ENCODE measurements around the gene HAUS5. TPM values are rescaled to one million over a fixed set of nuclear protein-coding genes. Genes with fewer than 3 reads are reported as not detected.

HAUS5 gene
- total and polyA plus RNA-seq, 10 of the 15 experiments (the other 5 are each of a cell fraction or from before 2014, with no cell fraction given) = 3.1 to 32.6 (median 17.6) TPM

DNA sequence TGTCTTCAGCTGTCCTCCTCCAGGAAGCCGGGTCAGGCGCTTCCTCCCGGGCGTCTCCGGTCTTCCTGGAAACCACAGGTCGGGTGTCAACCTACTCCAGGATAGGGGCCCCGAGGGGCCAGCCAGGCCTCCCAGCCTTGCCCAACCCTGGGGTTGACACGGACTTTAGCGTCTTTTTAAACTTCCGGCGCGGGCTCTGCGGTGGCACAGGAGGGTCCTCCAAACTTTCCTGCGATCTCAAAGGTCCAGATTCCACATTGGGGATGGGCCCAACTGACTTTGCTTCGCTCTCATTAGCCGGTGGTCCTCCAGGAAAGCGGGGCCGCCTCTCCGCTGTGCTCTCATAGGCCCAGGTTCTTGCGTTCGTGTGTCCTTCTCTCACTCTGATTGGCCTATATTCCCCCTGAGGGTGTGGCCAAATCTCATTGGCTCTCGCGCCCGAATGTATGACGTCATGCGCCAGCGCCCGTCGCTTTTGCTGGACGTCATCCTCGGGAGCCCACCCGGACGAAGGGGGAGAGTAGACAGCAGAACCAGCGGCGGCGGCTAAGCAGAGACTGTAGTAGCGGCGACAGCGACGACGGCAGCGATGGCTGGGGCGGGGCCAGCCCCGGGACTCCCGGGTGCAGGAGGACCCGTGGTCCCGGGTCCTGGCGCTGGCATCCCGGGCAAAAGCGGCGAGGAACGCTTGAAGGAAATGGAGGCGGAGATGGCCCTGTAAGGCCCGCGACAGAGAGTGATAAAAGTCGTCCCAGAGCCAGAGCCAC, 16.2 kb downstream of the HAUS5 start, which contains the start of gene RBM42 (continued):
- TF ChIP-seq, protein P1, sequence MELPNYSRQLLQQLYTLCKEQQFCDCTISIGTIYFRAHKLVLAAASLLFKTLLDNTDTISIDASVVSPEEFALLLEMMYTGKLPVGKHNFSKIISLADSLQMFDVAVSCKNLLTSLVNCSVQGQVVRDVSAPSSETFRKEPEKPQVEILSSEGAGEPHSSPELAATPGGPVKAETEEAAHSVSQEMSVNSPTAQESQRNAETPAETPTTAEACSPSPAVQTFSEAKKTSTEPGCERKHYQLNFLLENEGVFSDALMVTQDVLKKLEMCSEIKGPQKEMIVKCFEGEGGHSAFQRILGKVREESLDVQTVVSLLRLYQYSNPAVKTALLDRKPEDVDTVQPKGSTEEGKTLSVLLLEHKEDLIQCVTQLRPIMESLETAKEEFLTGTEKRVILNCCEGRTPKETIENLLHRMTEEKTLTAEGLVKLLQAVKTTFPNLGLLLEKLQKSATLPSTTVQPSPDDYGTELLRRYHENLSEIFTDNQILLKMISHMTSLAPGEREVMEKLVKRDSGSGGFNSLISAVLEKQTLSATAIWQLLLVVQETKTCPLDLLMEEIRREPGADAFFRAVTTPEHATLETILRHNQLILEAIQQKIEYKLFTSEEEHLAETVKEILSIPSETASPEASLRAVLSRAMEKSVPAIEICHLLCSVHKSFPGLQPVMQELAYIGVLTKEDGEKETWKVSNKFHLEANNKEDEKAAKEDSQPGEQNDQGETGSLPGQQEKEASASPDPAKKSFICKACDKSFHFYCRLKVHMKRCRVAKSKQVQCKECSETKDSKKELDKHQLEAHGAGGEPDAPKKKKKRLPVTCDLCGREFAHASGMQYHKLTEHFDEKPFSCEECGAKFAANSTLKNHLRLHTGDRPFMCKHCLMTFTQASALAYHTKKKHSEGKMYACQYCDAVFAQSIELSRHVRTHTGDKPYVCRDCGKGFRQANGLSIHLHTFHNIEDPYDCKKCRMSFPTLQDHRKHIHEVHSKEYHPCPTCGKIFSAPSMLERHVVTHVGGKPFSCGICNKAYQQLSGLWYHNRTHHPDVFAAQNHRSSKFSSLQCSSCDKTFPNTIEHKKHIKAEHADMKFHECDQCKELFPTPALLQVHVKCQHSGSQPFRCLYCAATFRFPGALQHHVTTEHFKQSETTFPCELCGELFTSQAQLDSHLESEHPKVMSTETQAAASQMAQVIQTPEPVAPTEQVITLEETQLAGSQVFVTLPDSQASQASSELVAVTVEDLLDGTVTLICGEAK (IDR thresholded peaks at IDR 0.05; ENCODE audit: borderline replicate concordance) = peak; percentile 72
- TF ChIP-seq POU2F2 (IDR thresholded peaks at IDR 0.05; ENCODE audit: borderline replicate concordance, low read depth, low read length) (peak; percentile 12; the same call in 2 of the 3 replicates), SRF (IDR thresholded peaks at IDR 0.05; ENCODE audit: low read depth in 2 of 2, low read length in 2 of 2) (peak; percentile 79 to 97), NFXL1 (IDR thresholded peaks at IDR 0.05; ENCODE audit: borderline replicate concordance) (no peak), RAD51 (IDR thresholded peaks at IDR 0.05) (no peak), CREB1 (IDR thresholded peaks at IDR 0.05; ENCODE audit: low read depth) (peak; percentile 100), IRF4 (IDR thresholded peaks at IDR 0.05; ENCODE audit: low read depth, low read length) (peak; percentile 59; the same call in 1 of the 2 replicates), YBX1 (IDR thresholded peaks at IDR 0.05) (no peak), BRCA1 (IDR thresholded peaks at IDR 0.05; ENCODE audit: low read depth, low read length) (peak; percentile 57; the same call in 1 of the 2 replicates), ZSCAN29 (IDR thresholded peaks at IDR 0.05) (no peak), CREM (IDR thresholded peaks at IDR 0.05; ENCODE audit: low read depth) (peak; percentile 100), SMAD1 (IDR thresholded peaks at IDR 0.05; ENCODE audit: low read depth, partially characterized antibody) (no peak), HDAC6 (IDR thresholded peaks at IDR 0.05; ENCODE audit: unreplicated experiment) (peak; percentile 50), RBBP5 (conservative IDR thresholded peaks at IDR 0.05) (0 out of 2 replicates have a peak, but pooled peaks have one; percentile 60), CEBPB (IDR thresholded peaks at IDR 0.05; ENCODE audit: borderline replicate concordance in 1 of 2, low read depth in 2 of 2, low read length in 2 of 2) (peak in 1 of 2 experiments; percentile 29; a peak in 1 of 4 replicates), TCF3 (IDR thresholded peaks at IDR 0.05; ENCODE audit: borderline replicate concordance, insufficient read depth, low read depth, low read length) (no peak), LARP7 (IDR thresholded peaks at IDR 0.05) (peak; percentile 59), EED (IDR thresholded peaks at IDR 0.05; ENCODE audit: low read depth) (no peak), ZNF207 (IDR thresholded peaks at IDR 0.05; ENCODE audit: borderline replicate concordance) (peak; percentile 95; the same call in 1 of the 2 replicates)
- TF ChIP-seq, protein P2, sequence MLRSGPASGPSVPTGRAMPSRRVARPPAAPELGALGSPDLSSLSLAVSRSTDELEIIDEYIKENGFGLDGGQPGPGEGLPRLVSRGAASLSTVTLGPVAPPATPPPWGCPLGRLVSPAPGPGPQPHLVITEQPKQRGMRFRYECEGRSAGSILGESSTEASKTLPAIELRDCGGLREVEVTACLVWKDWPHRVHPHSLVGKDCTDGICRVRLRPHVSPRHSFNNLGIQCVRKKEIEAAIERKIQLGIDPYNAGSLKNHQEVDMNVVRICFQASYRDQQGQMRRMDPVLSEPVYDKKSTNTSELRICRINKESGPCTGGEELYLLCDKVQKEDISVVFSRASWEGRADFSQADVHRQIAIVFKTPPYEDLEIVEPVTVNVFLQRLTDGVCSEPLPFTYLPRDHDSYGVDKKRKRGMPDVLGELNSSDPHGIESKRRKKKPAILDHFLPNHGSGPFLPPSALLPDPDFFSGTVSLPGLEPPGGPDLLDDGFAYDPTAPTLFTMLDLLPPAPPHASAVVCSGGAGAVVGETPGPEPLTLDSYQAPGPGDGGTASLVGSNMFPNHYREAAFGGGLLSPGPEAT (IDR thresholded peaks at IDR 0.05; ENCODE audit: low read depth) = peak; percentile 99
- TF ChIP-seq, protein P3, sequence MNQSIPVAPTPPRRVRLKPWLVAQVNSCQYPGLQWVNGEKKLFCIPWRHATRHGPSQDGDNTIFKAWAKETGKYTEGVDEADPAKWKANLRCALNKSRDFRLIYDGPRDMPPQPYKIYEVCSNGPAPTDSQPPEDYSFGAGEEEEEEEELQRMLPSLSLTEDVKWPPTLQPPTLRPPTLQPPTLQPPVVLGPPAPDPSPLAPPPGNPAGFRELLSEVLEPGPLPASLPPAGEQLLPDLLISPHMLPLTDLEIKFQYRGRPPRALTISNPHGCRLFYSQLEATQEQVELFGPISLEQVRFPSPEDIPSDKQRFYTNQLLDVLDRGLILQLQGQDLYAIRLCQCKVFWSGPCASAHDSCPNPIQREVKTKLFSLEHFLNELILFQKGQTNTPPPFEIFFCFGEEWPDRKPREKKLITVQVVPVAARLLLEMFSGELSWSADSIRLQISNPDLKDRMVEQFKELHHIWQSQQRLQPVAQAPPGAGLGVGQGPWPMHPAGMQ (IDR thresholded peaks at IDR 0.05; ENCODE audit: borderline replicate concordance) = no peak
